ENCODE results near the gene MRPL42.
"Not testable (repeated sequence)": the region's sequence is repeated elsewhere in the genome, so short reads cannot be mapped to it uniquely, and the experiment has no call there.

DNA sequence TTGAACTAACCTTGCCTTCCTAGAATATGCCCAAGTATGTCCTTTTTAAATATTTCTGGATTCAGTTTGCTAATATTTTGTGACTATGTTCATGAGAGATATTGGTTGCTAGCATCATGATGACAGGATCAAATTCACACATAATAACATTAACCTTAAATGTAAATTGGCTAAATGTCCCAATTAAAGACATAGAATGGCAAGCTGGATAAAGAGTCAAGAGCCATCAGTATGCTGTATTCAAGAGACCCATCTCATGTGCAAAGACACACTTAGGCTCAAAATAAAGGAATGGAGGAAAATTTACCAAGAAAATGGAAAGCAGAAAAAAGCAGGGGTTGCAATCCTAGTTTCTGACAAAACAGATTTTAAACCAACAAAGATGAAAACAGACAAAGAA is 90.6 kb downstream of the MRPL42 start:
- TF ChIP-seq, protein P1, sequence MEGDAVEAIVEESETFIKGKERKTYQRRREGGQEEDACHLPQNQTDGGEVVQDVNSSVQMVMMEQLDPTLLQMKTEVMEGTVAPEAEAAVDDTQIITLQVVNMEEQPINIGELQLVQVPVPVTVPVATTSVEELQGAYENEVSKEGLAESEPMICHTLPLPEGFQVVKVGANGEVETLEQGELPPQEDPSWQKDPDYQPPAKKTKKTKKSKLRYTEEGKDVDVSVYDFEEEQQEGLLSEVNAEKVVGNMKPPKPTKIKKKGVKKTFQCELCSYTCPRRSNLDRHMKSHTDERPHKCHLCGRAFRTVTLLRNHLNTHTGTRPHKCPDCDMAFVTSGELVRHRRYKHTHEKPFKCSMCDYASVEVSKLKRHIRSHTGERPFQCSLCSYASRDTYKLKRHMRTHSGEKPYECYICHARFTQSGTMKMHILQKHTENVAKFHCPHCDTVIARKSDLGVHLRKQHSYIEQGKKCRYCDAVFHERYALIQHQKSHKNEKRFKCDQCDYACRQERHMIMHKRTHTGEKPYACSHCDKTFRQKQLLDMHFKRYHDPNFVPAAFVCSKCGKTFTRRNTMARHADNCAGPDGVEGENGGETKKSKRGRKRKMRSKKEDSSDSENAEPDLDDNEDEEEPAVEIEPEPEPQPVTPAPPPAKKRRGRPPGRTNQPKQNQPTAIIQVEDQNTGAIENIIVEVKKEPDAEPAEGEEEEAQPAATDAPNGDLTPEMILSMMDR (IDR thresholded peaks at IDR 0.05) = not testable (repeated sequence)
- not testable (repeated sequence) for TF ChIP-seq EZH2 (IDR thresholded peaks at IDR 0.05; ENCODE audit: borderline replicate concordance, insufficient read depth, low read depth, low read length, poor library complexity, severe bottlenecking)
